WERI-Rb-1 (cell line): ENCODE measurements around the gene FRAS1.
A peak's percentile ranks its signal among the peaks of the same experiment; 100 is the strongest.

Experiments
- DNase-seq: peaks from one replicate; pipeline ENCODE4 v3.0.0-alpha.2; 2020
- H3K27ac ChIP-seq: fragments of 250-450 bp; sonication (Bioruptor Pico); 2 replicates; pipeline ENCODE4 v1.5.1; 2020; ENCODE audit warnings: mild to moderate bottlenecking, moderate library complexity
- H3K27me3 ChIP-seq: fragments of 250-450 bp; sonication (Bioruptor Pico); 2 replicates; pipeline ENCODE4 v1.5.1; 2021; ENCODE audit warnings: mild to moderate bottlenecking, low read depth, moderate library complexity; ENCODE audit not compliant: insufficient read depth, severe bottlenecking
- H3K36me3 ChIP-seq: fragments of 250-450 bp; sonication (Bioruptor Pico); 2 replicates; pipeline ENCODE4 v1.5.1; 2020; ENCODE audit warnings: mild to moderate bottlenecking, moderate library complexity
- H3K4me3 ChIP-seq: 2 replicates; pipeline ENCODE4 v1.5.1; 2011; ENCODE audit warnings: low read depth, mild to moderate bottlenecking, control low read depth, low read length
- H3K9me3 ChIP-seq: fragments of 250-450 bp; sonication (Bioruptor Pico); 2 replicates; pipeline ENCODE4 v1.5.1; 2021; ENCODE audit warnings: mild to moderate bottlenecking, moderate library complexity; ENCODE audit not compliant: severe bottlenecking
- CTCF ChIP-seq: IDR thresholded peaks from 2 replicates; pipeline ENCODE4 v1.5.1; 2011; ENCODE audit warnings: low read depth, mild to moderate bottlenecking, control low read depth, inconsistent platforms, low read length

Gene FRAS1

GRCh38 chr4:78551420-78552351 lies 494.6 kb downstream of the FRAS1 start, which contains the start of gene ANXA3:
Gene ANXA3, plus strand, starts transcription at chr4:78551770. Its CDS starts 2,704 bp downstream, at chr4:78554474.
- Histone ChIP-seq H3K36me3 (no peaks in the 10 kb centered on the region), H3K27ac (no peak within 1 kb of the TSS), H3K27me3 (no peaks in the 10 kb centered on the region), H3K4me3 (peak within 1 kb of the TSS; percentile 42), H3K9me3 (no peaks in the 10 kb centered on the region)
- no peak for TF ChIP-seq CTCF
- DNase-seq, result peak; percentile 15

DNA sequence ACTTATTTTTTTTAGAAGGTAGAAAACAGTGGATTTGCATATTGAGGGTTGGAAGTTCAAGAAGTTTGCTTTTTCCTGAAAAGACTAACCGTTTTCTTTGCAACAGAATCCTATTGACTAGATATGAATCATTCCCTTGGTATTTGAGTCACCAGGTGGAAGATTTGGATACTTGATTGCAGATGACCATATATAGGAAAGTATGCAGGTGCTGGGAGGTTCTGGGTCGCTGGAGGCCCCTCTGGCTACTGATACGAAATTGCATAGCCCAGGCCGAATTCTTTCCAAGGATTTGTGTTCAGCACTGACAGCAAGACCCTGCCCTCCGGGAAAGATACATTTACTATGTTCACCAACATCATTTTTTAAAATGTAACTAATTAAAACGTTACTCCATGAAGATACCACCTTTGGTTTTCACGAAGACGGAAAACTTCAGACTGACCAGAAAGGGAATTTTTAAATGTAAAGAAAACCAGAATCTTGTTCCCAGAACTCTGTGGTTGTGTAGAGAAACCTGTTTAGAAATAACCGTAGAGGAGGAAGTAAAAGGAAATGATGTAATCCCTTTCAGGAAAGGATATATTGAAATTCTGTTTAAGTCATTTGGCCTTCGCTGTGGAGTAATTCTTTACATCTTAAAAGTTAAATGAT lies 495.4 kb downstream of the FRAS1 start:
- TF ChIP-seq CTCF, result no peak
- H3K27me3 ChIP-seq, result no peaks in the 10 kb centered on the region
- no peak overlapping the region for H3K4me3 ChIP-seq
- H3K36me3 ChIP-seq, result no peaks in the 10 kb centered on the region
- no peak for DNase-seq
- H3K9me3 ChIP-seq, result no peaks in the 10 kb centered on the region
- no peak overlapping the region for H3K27ac ChIP-seq

GRCh38 chr4:78553043-78553396 lies 495.9 kb downstream of the FRAS1 start:
- Histone ChIP-seq H3K27ac (no peak overlapping the region), H3K36me3 (no peaks in the 10 kb centered on the region), H3K27me3 (no peaks in the 10 kb centered on the region), H3K4me3 (no peak overlapping the region), H3K9me3 (no peaks in the 10 kb centered on the region)
- DNase-seq, result no peak
- TF ChIP-seq CTCF, result no peak

GRCh38 chr4:78553529-78554060 lies 496.5 kb downstream of the FRAS1 start:
- no peak for TF ChIP-seq CTCF
- DNase-seq, result no peak

DNA sequence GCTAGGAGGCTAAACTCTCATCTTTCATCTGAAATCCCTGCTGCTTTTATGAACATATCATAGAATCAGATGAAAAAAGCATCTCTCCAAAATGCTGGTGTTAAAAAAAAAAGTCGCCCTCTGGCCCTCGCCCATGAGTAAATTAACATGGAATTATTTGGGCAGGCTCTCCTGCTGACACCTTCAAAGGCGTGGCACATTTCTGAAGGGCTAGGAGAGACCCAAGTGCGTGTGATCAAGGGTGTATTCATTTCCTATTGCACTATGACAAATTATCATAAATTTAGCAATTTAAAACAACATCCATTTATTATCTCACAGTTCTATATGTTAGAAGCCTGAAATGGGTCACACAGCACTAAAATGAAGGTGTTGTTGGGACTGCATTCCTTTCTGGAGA lies 499.5 kb downstream of the FRAS1 start:
- TF ChIP-seq CTCF, result no peak
- no peak for DNase-seq
- no peaks in the 10 kb centered on the region for H3K36me3 ChIP-seq
- no peak overlapping the region for H3K4me3 ChIP-seq
- H3K27ac ChIP-seq, result no peak overlapping the region
- no peaks in the 10 kb centered on the region for H3K9me3 ChIP-seq
- no peaks in the 10 kb centered on the region for H3K27me3 ChIP-seq

More at GRCh38 chr4:78553529-78554060, 496.5 kb downstream of the FRAS1 start:
- Histone ChIP-seq H3K27ac (no peak overlapping the region), H3K4me3 (no peak overlapping the region), H3K36me3 (no peaks in the 10 kb centered on the region), H3K9me3 (no peaks in the 10 kb centered on the region), H3K27me3 (no peaks in the 10 kb centered on the region)
